C4-2B (cell line): ENCODE results near the gene AXIN2.
"Not testable (repeated sequence)": the region's sequence is repeated elsewhere in the genome, so short reads cannot be mapped to it uniquely, and the experiment has no call there.

Experiments
- H3K27ac ChIP-seq: fragments of 450-650 bp; 2 replicates; pipeline ENCODE4 v1.5.1; 2017
- ZFX ChIP-seq: fragments of 450-650 bp; IDR thresholded peaks from 2 replicates; pipeline ENCODE4 v1.6.1; 2017
- TF ChIP-seq, protein P1 (sequence below): fragments of 450-650 bp; conservative IDR thresholded peaks from 2 replicates; pipeline ENCODE4 v1.5.1; 2017; ENCODE audit warnings: mild to moderate bottlenecking

The AXIN2 gene

DNA sequence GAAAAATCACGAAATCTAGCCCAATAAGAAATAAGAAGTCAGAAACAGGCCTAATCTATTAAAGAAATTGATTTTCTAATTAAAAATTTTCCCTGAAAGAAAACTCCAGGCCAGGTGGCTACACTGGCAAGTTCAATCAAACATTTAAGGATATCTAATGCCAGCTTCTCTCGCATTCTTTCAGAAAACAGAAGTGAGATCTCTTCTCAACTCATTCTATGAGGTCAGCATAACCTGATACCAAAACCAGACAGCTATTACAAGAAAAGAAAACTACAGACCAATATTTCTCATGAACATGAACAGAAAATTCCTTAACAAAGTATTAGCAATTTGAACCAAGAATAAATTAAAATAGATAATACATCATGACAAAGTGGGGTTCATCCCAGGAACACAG lies 52.4 kb downstream of the AXIN2 start:
- no peak overlapping the region for H3K27ac ChIP-seq
- TF ChIP-seq, protein P1, sequence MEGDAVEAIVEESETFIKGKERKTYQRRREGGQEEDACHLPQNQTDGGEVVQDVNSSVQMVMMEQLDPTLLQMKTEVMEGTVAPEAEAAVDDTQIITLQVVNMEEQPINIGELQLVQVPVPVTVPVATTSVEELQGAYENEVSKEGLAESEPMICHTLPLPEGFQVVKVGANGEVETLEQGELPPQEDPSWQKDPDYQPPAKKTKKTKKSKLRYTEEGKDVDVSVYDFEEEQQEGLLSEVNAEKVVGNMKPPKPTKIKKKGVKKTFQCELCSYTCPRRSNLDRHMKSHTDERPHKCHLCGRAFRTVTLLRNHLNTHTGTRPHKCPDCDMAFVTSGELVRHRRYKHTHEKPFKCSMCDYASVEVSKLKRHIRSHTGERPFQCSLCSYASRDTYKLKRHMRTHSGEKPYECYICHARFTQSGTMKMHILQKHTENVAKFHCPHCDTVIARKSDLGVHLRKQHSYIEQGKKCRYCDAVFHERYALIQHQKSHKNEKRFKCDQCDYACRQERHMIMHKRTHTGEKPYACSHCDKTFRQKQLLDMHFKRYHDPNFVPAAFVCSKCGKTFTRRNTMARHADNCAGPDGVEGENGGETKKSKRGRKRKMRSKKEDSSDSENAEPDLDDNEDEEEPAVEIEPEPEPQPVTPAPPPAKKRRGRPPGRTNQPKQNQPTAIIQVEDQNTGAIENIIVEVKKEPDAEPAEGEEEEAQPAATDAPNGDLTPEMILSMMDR, result no peak
- no peak for TF ChIP-seq ZFX

DNA sequence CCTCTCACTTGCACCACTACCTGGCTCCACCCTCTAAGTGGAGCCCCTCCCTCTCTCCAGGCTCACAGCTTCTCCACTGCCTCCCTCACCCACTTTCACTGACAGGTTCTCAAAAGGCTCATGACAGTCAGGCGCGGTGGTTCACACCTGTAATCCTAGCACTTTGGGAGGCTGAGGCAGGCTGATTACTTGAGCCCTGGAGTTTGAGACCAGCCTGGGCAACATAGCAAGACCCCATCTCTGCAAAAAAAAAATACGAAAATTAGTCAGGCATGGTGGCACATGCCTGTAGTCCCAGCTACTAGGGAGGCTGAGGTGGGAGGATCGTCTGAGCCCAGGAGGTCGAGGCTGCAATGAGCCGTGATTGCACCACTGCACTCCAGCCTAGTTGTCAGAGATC lies 56.8 kb downstream of the AXIN2 start:
- not testable (repeated sequence) for H3K27ac ChIP-seq

DNA sequence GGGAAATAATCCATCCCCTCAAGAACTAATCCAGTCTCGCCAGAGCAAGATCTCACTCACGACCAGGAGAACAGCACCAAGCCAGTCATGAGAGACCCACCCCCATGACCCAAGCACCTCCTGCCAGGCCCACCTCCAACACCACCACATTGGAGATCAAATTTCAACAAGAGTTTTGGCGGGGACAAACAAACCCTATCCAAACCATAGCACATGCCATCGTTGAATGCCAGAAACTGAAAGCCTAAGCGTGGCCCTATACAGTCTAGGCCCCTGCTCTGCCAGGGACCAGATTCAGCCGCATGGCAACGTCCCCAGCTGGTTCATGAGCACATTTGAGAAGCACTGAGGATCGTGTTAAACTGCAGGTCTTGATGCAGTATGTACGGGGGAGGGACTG lies 57.3 kb downstream of the AXIN2 start:
- H3K27ac ChIP-seq, result no peak overlapping the region
- TF ChIP-seq, protein P1, result no peak
- TF ChIP-seq ZFX, result no peak

DNA sequence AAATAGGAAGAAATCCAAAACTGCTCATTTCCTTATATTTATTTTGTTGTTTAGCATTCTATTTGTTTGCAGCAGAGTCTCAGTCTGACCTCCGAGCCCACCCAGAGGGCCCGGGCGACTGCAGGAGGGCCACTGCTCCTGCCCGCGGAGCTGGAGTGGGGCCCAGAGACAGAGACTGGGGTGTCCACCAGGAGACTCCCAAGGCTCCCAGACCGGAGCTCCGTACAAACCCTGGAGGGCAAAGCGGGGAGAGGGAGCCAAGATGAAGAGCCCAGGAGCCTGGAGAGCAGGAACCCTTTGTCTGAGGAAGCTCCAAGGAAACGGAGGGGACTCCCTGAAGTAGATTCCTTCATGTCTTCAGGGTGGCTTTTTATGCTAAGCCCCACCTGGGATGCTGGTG lies 57.9 kb downstream of the AXIN2 start:
- no peak for TF ChIP-seq ZFX
- TF ChIP-seq, protein P1, result no peak

GRCh38 chr17:65498816-65499215 lies 62.6 kb downstream of the AXIN2 start:
- no peak overlapping the region for H3K27ac ChIP-seq
- TF ChIP-seq ZFX, result no peak
- TF ChIP-seq, protein P1, result no peak

More for the DNA sequence above, 57.9 kb downstream of the AXIN2 start:
- no peak overlapping the region for H3K27ac ChIP-seq

GRCh38 chr17:65496801-65497200 lies 64.6 kb downstream of the AXIN2 start:
- TF ChIP-seq, protein P1, result no peak
- TF ChIP-seq ZFX, result no peak
- H3K27ac ChIP-seq, result no peak overlapping the region

DNA sequence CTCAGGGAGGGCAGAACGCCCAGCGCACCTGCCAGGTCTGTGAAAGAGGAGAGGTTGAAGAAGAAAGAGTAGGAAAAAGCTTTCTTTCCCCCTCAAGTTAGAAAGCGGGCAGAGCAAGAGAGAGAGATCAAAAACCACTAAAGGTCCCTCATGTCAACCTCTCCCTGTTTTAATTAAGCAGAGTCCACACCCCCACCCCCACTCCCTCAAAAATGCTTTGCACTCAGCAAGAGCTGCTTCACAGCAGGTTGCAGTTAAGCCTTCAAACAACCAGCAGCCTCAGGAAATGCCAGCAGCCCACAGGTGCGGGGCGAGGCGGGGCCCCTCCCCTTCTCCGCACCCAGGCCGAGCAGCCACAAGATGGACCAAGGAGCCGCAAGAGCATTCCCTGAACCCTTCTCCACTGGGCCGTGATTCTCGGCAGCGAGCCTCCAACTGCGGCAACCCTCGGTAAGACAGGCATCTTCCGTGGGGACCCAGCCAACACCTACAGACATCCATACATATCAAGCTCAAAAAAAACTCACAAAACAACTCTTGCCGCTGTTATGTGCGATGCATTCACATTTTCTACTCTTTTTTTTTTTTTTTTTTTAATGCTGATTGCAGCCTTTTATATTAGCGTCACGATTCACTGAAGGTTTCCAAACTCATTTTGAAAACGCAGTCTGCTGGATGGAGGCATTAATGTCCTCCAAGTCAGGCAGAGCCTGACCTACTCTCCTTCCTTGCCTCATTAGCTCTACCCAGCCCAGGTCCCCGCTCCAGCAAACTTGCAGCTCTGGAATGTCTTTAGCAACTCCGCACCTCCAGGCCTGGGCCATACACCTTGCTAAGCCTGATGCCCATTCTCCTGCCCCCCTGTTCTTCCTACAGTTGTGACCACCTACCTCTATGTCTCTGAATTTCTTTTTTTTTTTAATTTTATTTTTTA lies 66.1 kb downstream of the AXIN2 start:
- TF ChIP-seq, protein P1, result no peak
- no peak for TF ChIP-seq ZFX
- H3K27ac ChIP-seq, result no peak overlapping the region
